GM12874 (cell line): ENCODE data around the gene MICAL3.

Experiments
- CTCF ChIP-seq: IDR thresholded peaks from 2 replicates; pipeline ENCODE4 v1.5.1; 2011; ENCODE audit warnings: low read depth, mild to moderate bottlenecking, control low read depth, low read length, moderate library complexity; ENCODE audit not compliant: insufficient read depth

Gene MICAL3

GRCh38 chr22:17958166-17958565, 66.2 kb downstream of the MICAL3 start:
- no peak for TF ChIP-seq CTCF

DNA sequence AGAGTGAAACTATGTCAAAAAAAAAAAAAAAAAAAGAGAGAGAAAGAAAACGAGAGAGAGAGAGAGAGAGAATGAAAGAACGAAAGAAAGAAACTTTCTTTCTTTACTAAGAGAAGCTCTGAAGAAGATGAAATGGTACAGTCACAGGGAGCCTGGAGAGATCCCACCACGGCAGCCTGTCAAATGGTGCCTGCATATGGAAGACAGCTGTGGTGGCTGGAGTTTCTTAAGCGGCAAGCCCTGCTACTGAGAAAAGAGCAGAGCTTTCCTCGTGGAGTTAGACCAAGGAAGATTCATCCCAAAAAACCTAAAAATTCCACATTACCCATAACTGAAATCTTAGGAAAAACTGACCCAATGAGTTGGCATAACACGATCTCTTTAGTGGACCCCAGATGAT, 66.7 kb downstream of the MICAL3 start:
- no peak for TF ChIP-seq CTCF

GRCh38 chr22:17957204-17957603, 67.2 kb downstream of the MICAL3 start:
- no peak for TF ChIP-seq CTCF

- TF ChIP-seq CTCF: no peak
These were observed 67.7 kb downstream of the MICAL3 start for GRCh38 chr22:17956630-17957029.

- TF ChIP-seq CTCF: no peak
These were observed 68.6 kb downstream of the MICAL3 start for GRCh38 chr22:17955590-17956379.

DNA sequence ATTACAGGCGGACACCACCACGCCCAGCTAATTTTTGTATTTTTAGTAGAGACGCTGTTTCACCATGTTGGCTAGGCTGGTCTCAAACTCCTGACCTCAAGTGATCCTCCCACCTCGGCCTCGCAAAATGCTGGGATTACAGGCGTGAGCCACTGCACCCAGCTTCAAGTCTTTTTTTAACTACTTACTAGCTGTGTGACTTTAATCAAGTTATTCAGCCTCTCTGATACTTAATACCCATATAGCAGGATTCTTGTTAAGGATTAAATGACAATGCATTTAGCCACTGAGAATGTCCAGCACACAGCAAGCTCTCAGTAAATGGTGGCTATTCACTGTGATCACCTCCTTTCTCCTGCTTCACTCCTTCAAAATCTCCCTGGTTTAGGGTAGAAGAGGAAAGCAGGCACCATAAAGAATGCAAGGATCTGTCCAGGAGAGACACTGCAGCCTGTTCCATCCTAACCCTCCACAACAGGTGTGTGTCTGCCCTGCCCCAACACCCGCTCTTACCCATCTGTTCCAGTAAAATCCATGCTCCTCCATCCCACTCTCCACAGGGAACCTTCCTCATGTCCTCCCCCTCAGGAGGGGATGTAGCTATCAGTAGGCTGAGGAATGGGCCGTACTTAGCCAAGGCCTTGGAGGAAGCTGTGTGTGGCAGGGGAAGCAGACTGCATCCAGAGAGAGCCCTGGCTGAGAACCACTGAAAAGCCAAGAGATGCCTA, 69.3 kb downstream of the MICAL3 start:
- TF ChIP-seq CTCF: no peak

GRCh38 chr22:17954200-17954859, 70.0 kb downstream of the MICAL3 start:
- TF ChIP-seq CTCF: no peak
